WTC11 (cell line): ENCODE results near the gene CHD6. TPM values are rescaled to one million over a fixed set of nuclear protein-coding genes. Genes with fewer than 3 reads are reported as not detected.
A peak's percentile ranks its signal among the peaks of the same experiment; 100 is the strongest.

Experiments
- ATAC-seq: fragments of 200-7000 bp; cut with Tn5 transposase; 2 replicates; pipeline ENCODE4 v1.10.0; 2021; ENCODE audit warnings: mild to moderate bottlenecking, moderate library complexity
- CTCF ChIA-PET: fragments of 300-600 bp; sonication (Branson Sonifier 250); formaldehyde crosslinking; loops from one replicate; lab custom pipeline; 2021; ENCODE audit warnings: antibody characterized with exemption; lab: Charles Lee
- POLR2A ChIA-PET: fragments of 350-600 bp; sonication (Branson Sonifier 250); formaldehyde crosslinking; loops from one replicate; lab custom pipeline; 2021; ENCODE audit warnings: antibody characterized with exemption; lab: Charles Lee
- DNase-seq: peaks from one replicate; pipeline ENCODE4 v3.0.0; 2021; ENCODE audit warnings: low spot score
- H3K27ac Mint-ChIP-seq: 2 replicates; pipeline ENCODE4 v1.8.0; 2021; ENCODE audit warnings: mixed read lengths
- H3K27me3 Mint-ChIP-seq: 2 replicates; pipeline ENCODE4 v1.8.0; 2021; ENCODE audit warnings: low read depth, mild to moderate bottlenecking, moderate library complexity, mixed read lengths
- H3K36me3 Mint-ChIP-seq: 2 replicates; pipeline ENCODE4 v1.8.0; 2021; ENCODE audit warnings: mixed read lengths
- H3K4me1 Mint-ChIP-seq: 2 replicates; pipeline ENCODE4 v1.8.0; 2022; ENCODE audit warnings: mixed read lengths
- H3K4me3 Mint-ChIP-seq: 2 replicates; pipeline ENCODE4 v1.8.0; 2021; ENCODE audit warnings: mild to moderate bottlenecking, moderate library complexity, mixed read lengths
- H3K9me3 Mint-ChIP-seq: 2 replicates; pipeline ENCODE4 v1.8.0; 2021; ENCODE audit warnings: mixed read lengths
- CREB1 ChIP-seq: sonication (generic); formaldehyde crosslinking; IDR thresholded peaks from 2 replicates; pipeline ENCODE4 v1.8.0; 2023; ENCODE audit warnings: mild to moderate bottlenecking, missing genetic modification reagents
- E2F4 ChIP-seq: sonication (generic); formaldehyde crosslinking; IDR thresholded peaks from 2 replicates; pipeline ENCODE4 v1.8.1; 2022; ENCODE audit warnings: low read depth, mild to moderate bottlenecking, moderate library complexity, missing genetic modification reagents, borderline replicate concordance
- ELF4 ChIP-seq: sonication (generic); formaldehyde crosslinking; IDR thresholded peaks from 2 replicates; pipeline ENCODE4 v1.8.1; 2022; ENCODE audit warnings: low read depth, mild to moderate bottlenecking, moderate library complexity, missing genetic modification reagents
- ERG ChIP-seq: fragments of 250-450 bp; sonication (Bioruptor Pico); IDR thresholded peaks from 2 replicates; pipeline ENCODE4 v1.8.0; 2021; ENCODE audit warnings: mild to moderate bottlenecking
- ESRRA ChIP-seq: sonication (generic); formaldehyde crosslinking; IDR thresholded peaks from 2 replicates; pipeline ENCODE4 v1.8.1; 2022; ENCODE audit warnings: mild to moderate bottlenecking, missing genetic modification reagents, borderline replicate concordance
- FOXP4 ChIP-seq: sonication (generic); formaldehyde crosslinking; IDR thresholded peaks from 2 replicates; pipeline ENCODE4 v1.8.0; 2022; ENCODE audit warnings: mild to moderate bottlenecking, missing genetic modification reagents
- HMGA2 ChIP-seq: fragments of 250-450 bp; sonication (Bioruptor Pico); IDR thresholded peaks from 2 replicates; pipeline ENCODE4 v1.4.0; 2021; ENCODE audit warnings: mild to moderate bottlenecking, moderate library complexity
- NFE2L1 ChIP-seq: sonication (generic); formaldehyde crosslinking; IDR thresholded peaks from 2 replicates; pipeline ENCODE4 v1.8.1; 2023; ENCODE audit warnings: missing genetic modification reagents
- NR1H2 ChIP-seq: sonication (generic); formaldehyde crosslinking; IDR thresholded peaks from 2 replicates; pipeline ENCODE4 v1.9.0; 2021; ENCODE audit warnings: mild to moderate bottlenecking, moderate library complexity, missing genetic modification reagents
- RELA ChIP-seq: sonication (generic); formaldehyde crosslinking; IDR thresholded peaks from 2 replicates; pipeline ENCODE4 v1.8.1; 2022; ENCODE audit warnings: missing genetic modification reagents, mild to moderate bottlenecking, borderline replicate concordance
- RORB ChIP-seq: fragments of 250-450 bp; sonication (Bioruptor Pico); IDR thresholded peaks from 2 replicates; pipeline ENCODE4 v1.9.0; 2021; ENCODE audit warnings: mild to moderate bottlenecking
- SMAD4 ChIP-seq: sonication (generic); formaldehyde crosslinking; IDR thresholded peaks from 2 replicates; pipeline ENCODE4 v1.8.0; 2022; ENCODE audit warnings: mild to moderate bottlenecking, missing genetic modification reagents
- ZBTB43 ChIP-seq: sonication (generic); formaldehyde crosslinking; IDR thresholded peaks from 2 replicates; pipeline ENCODE4 v1.8.1; 2023; ENCODE audit warnings: mild to moderate bottlenecking, missing genetic modification reagents
- ZNF219 ChIP-seq: sonication (generic); formaldehyde crosslinking; IDR thresholded peaks from 2 replicates; pipeline ENCODE4 v1.8.0; 2023; ENCODE audit warnings: missing genetic modification reagents, mild to moderate bottlenecking, borderline replicate concordance
- ZNF396 ChIP-seq: fragments of 250-450 bp; sonication (Bioruptor Pico); IDR thresholded peaks from 2 replicates; pipeline ENCODE4 v1.8.0; 2021; ENCODE audit warnings: mild to moderate bottlenecking, moderate library complexity, borderline replicate concordance
- ZNF423 ChIP-seq: fragments of 250-450 bp; sonication (Bioruptor Pico); IDR thresholded peaks from 2 replicates; pipeline ENCODE4 v2.1.2; 2022; ENCODE audit warnings: mild to moderate bottlenecking, moderate library complexity
- ZSCAN18 ChIP-seq: fragments of 250-450 bp; sonication (Bioruptor Pico); IDR thresholded peaks from 2 replicates; pipeline ENCODE4 v2.1.2; 2022; ENCODE audit warnings: mild to moderate bottlenecking, moderate library complexity
- total RNA-seq: library from RNA; stranded (reverse); gene quantifications from 3 replicates; pipeline ENCODE4 v1.2.3, GENCODE V29; 2021

Gene CHD6
- total RNA-seq, 1 experiment from 2014 or later: 52.1 TPM

- no peak for ATAC-seq
- Mint-ChIP-seq H3K27ac (no peak overlapping the region), H3K36me3 (peaks cover 11% of the 10 kb centered on the region), H3K9me3 (no peaks in the 10 kb centered on the region)
- CTCF ChIA-PET: no interaction called here
- TF ChIP-seq ZBTB43 (CRISPR knock-in tag) (no peak), SMAD4 (no peak), RELA (CRISPR knock-in tag) (no peak)
- TF ChIP-seq, all 79 proteins: peak for 0
- no peak for DNase-seq
- H3K4me3 Mint-ChIP-seq: no peak overlapping the region
- no peaks in the 10 kb centered on the region for H3K27me3 Mint-ChIP-seq
- H3K4me1 Mint-ChIP-seq: no peaks in the 10 kb centered on the region
- POLR2A ChIA-PET: no interaction called here
Measured at GRCh38 chr20:41531518-41532275, 86.5 kb downstream of the CHD6 start.

- Mint-ChIP-seq H3K9me3 (no peaks in the 10 kb centered on the region), H3K36me3 (peaks cover 11% of the 10 kb centered on the region), H3K27ac (peak overlapping the region; percentile 41; the same call in 1 of the 2 replicates), H3K27me3 (no peaks in the 10 kb centered on the region), H3K4me3 (no peak overlapping the region), H3K4me1 (peaks cover 6% of the 10 kb centered on the region; the same call in 1 of the 2 replicates)
- POLR2A ChIA-PET: no interaction called here
- DNase-seq (no peak), ATAC-seq (no peak)
- no peak for TF ChIP-seq RORB (CRISPR knock-in tag)
- TF ChIP-seq ERG (CRISPR knock-in tag): no peak
- no peak for TF ChIP-seq ZNF396 (CRISPR knock-in tag)
- no peak for TF ChIP-seq ZNF219 (CRISPR knock-in tag)
- no peak for TF ChIP-seq ESRRA (CRISPR knock-in tag)
- no peak for TF ChIP-seq E2F4 (CRISPR knock-in tag)
- no peak for TF ChIP-seq ZSCAN18 (CRISPR knock-in tag)
- no peak for TF ChIP-seq NR1H2 (CRISPR knock-in tag)
- TF ChIP-seq FOXP4 (CRISPR knock-in tag): no peak
- TF ChIP-seq ELF4 (CRISPR knock-in tag): no peak
- CTCF ChIA-PET: no interaction called here
Measured at GRCh38 chr20:41530923-41531322, 87.3 kb downstream of the CHD6 start.

- H3K27me3 Mint-ChIP-seq: no peaks in the 10 kb centered on the region
- H3K9me3 Mint-ChIP-seq: no peaks in the 10 kb centered on the region
- H3K4me3 Mint-ChIP-seq: no peak overlapping the region
- H3K27ac Mint-ChIP-seq: peak overlapping the region; percentile 42; the same call in 1 of the 2 replicates
- POLR2A ChIA-PET: no interaction called here
- CTCF ChIA-PET: interaction anchor here (1.1 kb wide), 1 partner anchor 212 kb away, joined by 4 read pairs; no protein-coding TSS in a partner anchor
- ATAC-seq (no peak), DNase-seq (no peak)
- peaks cover 12% of the 10 kb centered on the region; the same call in 1 of the 2 replicates for H3K4me1 Mint-ChIP-seq
- TF ChIP-seq CREB1 (CRISPR knock-in tag) (no peak), ZNF423 (no peak), HMGA2 (CRISPR knock-in tag) (no peak), NFE2L1 (no peak)
- TF ChIP-seq, all 79 proteins: peak for 0
- peaks cover 3% of the 10 kb centered on the region; the same call in 1 of the 2 replicates for H3K36me3 Mint-ChIP-seq
Measured at GRCh38 chr20:41526327-41526726, 91.8 kb downstream of the CHD6 start.
